GM18951 (cell line): ENCODE data around the gene DNASE1.

Experiments used
- POLR2A ChIP-seq: IDR thresholded peaks from 4 replicates; pipeline ENCODE4 v1.6.1; 2011; ENCODE audit warnings: mild to moderate bottlenecking; ENCODE audit not compliant: insufficient read length, insufficient read depth; ENCODE audit errors: extremely low read depth
- in situ Hi-C: fragments of 300-500 bp; cut with MboI; formaldehyde crosslinking; loops from one replicate; pipeline ENCODE4 v1.12.0; 2022; ENCODE audit warnings: low sequenced_read_pairs, mixed read lengths, inconsistent platforms; ENCODE audit not compliant: unreplicated experiment

The DNASE1 gene

DNA sequence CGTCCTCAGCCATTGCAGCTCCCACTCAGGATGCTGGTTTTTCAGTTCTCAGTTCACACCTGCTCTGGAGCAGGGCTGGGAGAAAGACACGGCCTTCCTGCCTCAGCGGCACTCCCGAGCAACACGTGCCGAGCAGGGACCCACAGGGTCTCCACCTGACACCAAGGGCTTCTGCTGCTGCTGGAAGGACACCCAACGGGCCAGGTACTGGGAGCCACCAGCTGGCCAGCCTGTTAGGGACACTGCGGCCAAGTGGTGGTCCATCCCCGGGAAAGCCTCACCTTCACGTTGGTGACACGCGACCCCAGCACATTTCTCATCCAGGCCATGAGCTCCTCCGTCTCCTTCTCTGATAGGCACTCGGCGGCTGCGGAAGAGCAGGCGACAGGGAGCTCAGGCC lies 8.1 kb downstream of the DNASE1 start:
- in situ Hi-C loops = no loop called here
- no peak for TF ChIP-seq POLR2A

DNA sequence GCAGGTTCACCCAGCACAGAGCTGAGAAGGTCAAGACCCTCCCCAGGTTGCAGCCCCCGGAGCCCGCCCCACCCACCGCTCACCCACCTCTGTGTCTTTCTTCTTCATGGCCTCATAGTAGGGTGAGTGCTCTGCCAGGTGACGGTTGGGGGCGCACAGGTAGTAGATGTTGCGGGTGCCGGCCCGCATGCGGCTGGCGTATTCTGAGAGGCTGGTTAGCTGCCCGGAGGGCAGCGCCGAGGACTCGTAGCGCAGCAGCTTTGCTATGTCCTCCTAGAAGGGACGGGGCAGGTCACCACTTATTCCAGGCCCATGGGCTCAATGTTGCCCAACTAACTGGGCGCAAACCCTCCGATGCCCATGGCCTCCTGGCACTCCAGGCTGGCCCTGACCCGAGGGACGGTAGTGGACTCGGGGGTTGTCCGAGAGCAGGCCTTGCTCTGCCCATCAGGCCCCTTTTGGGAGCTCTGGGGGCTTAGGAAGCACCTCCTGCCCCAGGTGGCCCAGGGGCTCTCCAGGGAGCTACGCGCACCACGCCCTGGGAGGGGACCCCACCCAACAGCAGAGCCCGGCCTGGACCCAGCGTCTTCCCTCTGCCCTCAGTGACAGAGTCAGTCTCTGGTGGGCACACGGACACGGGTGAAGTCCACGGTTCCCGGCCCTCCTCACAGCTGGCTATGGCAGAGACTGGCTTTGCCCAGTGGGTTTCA lies 9.9 kb downstream of the DNASE1 start:
- TF ChIP-seq POLR2A = no peak
- in situ Hi-C loops = no loop called here

- no peak for TF ChIP-seq POLR2A
- in situ Hi-C loops = no loop called here
These were observed 11.0 kb downstream of the DNASE1 start for GRCh38 chr16:3665508-3665907.

GRCh38 chr16:3668626-3669025 lies 14.1 kb downstream of the DNASE1 start:
- in situ Hi-C loops = no loop called here
- TF ChIP-seq POLR2A = no peak

GRCh38 chr16:3669082-3669481 lies 14.6 kb downstream of the DNASE1 start:
- in situ Hi-C loops = no loop called here
- TF ChIP-seq POLR2A = no peak

DNA sequence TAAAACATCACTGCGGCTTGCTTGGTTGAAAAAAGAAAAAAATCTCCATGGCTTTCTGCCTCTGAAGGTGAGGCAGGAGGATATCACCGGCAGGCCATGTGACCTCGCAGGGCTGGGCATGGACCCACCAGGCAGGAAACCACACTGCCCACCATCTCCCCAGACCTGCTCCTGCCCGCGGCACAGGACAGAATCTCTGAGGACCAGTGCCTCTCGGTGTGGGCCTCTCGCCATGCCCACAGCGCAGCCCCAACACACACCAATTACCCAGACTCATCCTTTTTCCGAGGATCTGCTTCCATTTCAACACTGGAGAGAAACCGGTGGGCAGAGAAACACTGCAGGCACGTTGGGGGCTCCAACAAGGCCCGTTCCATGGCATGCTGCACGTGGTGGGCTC lies 16.2 kb downstream of the DNASE1 start:
- in situ Hi-C loops = no loop called here
- TF ChIP-seq POLR2A = no peak

GRCh38 chr16:3671424-3671823 lies 16.9 kb downstream of the DNASE1 start:
- in situ Hi-C loops = no loop called here
- no peak for TF ChIP-seq POLR2A

DNA sequence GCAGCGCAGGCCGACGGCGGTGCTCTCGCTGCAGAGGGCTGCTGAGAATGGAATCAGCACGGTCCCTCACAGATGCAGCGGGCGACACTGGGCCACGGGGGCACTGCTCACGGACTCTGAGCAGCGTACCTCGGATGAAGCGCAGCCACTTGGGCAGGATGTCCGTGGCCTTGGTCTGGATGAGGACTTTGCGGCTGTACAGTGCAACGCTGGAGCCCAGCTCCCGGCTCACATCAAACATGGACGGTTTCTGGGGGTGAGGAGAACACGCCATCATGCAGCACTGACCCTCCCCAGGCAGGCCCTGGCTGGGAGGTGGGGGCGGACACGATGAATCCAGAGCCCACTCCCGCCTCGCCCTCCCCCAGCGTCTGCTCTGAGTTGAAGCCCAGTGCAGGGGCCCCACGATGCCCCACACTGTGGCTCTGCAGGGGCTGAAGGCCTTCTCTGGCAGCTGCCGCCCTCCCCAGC lies 18.1 kb downstream of the DNASE1 start:
- no peak for TF ChIP-seq POLR2A
- in situ Hi-C loops = no loop called here

DNA sequence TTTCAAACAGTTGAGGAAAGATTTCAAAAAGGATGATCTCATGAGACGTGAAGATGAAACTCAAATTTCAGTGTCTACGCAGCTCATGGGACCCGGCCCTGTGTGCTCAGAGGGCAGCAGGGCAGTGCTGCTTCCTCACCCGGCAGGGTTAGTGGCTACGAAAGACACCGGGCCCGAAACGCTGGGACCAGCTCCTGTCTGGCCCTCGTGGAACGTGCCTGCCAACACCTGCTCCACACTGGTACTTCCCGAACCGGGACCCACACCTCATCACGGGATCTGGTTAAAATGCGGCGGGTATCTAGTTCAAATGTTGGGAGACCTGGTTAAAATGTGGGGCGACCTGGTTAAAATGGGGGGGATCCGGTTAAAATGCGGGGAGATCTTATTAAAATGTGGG lies 18.7 kb downstream of the DNASE1 start:
- in situ Hi-C loops = no loop called here
- no peak for TF ChIP-seq POLR2A

GRCh38 chr16:3673676-3674377 lies 19.3 kb downstream of the DNASE1 start:
- TF ChIP-seq POLR2A = no peak
- in situ Hi-C loops = no loop called here

GRCh38 chr16:3674513-3675295 lies 20.2 kb downstream of the DNASE1 start:
- TF ChIP-seq POLR2A = no peak
- in situ Hi-C loops = no loop called here

GRCh38 chr16:3675601-3676130 lies 21.2 kb downstream of the DNASE1 start:
- in situ Hi-C loops = no loop called here
- no peak for TF ChIP-seq POLR2A

GRCh38 chr16:3677994-3678393 lies 23.5 kb downstream of the DNASE1 start:
- TF ChIP-seq POLR2A = no peak
- in situ Hi-C loops = no loop called here
